Retinal pigment epithelial cell (primary cell): ENCODE data around the gene ERH.
"Not testable (repeated sequence)": the region's sequence is repeated elsewhere in the genome, so short reads cannot be mapped to it uniquely, and the experiment has no call there.

ENCODE experiments used
- DNase-seq: peaks from one replicate; pipeline ENCODE4 v3.0.0-alpha.2; 2010; ENCODE audit warnings: low read depth
- H3K4me3 ChIP-seq: 2 replicates; pipeline ENCODE4 v1.5.1; 2011; ENCODE audit warnings: mild to moderate bottlenecking, low read length, control low read depth, moderate library complexity
- TF ChIP-seq, protein P1 (sequence below): conservative IDR thresholded peaks from 2 replicates; pipeline ENCODE4 v1.5.1; 2011; ENCODE audit warnings: low read depth, low read length, control low read depth, inconsistent platforms

The ERH gene

GRCh38 chr14:69398818-69399210, 715 bp upstream of the ERH start:
- peak overlapping the region; percentile 96 for H3K4me3 ChIP-seq
- TF ChIP-seq, protein P1, sequence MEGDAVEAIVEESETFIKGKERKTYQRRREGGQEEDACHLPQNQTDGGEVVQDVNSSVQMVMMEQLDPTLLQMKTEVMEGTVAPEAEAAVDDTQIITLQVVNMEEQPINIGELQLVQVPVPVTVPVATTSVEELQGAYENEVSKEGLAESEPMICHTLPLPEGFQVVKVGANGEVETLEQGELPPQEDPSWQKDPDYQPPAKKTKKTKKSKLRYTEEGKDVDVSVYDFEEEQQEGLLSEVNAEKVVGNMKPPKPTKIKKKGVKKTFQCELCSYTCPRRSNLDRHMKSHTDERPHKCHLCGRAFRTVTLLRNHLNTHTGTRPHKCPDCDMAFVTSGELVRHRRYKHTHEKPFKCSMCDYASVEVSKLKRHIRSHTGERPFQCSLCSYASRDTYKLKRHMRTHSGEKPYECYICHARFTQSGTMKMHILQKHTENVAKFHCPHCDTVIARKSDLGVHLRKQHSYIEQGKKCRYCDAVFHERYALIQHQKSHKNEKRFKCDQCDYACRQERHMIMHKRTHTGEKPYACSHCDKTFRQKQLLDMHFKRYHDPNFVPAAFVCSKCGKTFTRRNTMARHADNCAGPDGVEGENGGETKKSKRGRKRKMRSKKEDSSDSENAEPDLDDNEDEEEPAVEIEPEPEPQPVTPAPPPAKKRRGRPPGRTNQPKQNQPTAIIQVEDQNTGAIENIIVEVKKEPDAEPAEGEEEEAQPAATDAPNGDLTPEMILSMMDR = no peak
- DNase-seq = no peak

GRCh38 chr14:69395929-69396328, 2.2 kb downstream of the ERH start:
- H3K4me3 ChIP-seq = no peak overlapping the region

GRCh38 chr14:69392481-69392880, 5.6 kb downstream of the ERH start:
- no peak overlapping the region for H3K4me3 ChIP-seq
- DNase-seq = no peak

More at GRCh38 chr14:69395929-69396328, 2.2 kb downstream of the ERH start:
- no peak for DNase-seq
- TF ChIP-seq, protein P1 = no peak

DNA sequence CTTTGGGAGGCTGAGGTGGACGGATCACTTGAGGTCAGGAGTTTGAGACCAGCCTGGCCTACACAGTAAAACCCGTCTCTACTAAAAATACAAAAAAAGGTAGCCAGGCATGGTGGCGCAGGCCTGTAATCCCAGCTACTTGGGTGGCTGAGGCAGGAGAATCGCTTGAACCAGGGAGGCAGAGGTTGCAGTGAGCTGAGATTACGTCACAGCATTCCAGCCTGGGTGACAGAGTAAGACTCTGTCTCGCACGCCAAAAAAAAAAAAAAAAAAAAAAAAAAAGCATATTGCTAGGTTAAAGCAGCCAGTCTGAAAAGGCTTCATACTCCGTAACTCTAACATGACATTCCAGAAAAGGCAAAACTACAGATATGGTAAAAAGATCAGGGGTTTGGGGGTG, 6.7 kb downstream of the ERH start:
- H3K4me3 ChIP-seq, DNase-seq: not testable (repeated sequence)

More at GRCh38 chr14:69392481-69392880, 5.6 kb downstream of the ERH start:
- TF ChIP-seq, protein P1 = no peak

DNA sequence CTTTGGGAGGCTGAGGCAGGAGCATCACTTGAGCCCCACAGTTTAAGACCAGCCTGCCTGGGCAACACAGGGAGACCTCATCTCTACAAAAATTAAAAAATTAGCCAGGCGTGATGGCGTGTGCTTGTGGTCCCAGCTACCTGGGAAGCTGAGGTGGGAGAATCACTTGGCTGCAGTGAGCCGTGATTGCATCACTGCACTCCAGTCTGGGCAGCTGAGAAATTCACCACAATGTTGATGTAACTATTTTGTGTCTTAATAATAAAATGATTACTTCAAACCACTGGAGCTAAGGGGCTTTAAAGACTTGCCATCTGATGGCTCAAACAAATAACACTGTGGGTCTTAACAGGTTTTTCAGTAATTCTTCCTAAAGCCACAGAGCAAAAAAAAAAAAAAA, 10.8 kb downstream of the ERH start:
- no peak for DNase-seq

DNA sequence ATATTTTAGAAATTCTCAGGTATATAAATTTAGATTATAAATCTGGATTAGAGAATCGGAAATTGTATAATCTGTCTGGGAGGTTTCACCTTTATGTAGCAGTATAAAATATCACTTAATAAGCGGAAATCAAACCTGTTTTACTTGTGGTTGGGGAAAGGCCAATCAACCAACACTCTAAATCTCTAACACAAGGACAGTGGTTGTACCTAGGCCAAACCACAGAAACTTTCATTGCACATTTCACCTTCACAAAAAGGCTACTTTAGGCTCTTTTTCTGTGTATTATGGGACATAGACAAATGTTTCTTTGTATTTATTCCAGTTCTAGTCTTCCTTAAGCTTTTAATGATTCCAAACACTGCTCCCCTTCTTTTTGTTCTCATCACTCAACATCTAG, 19.8 kb downstream of the ERH start:
- TF ChIP-seq, protein P1 = no peak
- DNase-seq = no peak
- no peak overlapping the region for H3K4me3 ChIP-seq

More for the DNA sequence above, 10.8 kb downstream of the ERH start:
- H3K4me3 ChIP-seq = no peak overlapping the region
- TF ChIP-seq, protein P1 = no peak

DNA sequence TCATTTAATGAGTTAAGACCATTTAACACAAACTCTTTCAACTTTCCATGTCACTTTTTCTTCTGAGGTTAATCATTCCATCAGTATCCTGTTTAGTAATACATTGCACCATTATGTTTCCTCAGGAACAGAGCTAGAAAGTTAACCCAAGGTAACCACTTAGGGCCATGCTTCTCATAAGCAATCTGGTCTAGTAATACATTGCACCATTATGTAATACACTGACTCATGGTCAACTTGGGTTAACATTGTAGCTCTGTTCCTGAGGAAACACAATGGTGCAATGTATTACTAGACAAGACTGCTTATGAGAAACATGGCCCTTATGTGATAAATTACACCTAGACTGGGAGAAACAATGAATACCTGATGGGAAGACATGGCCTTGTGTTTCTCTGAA, 21.7 kb downstream of the ERH start:
- TF ChIP-seq, protein P1 = no peak
- DNase-seq = no peak

DNA sequence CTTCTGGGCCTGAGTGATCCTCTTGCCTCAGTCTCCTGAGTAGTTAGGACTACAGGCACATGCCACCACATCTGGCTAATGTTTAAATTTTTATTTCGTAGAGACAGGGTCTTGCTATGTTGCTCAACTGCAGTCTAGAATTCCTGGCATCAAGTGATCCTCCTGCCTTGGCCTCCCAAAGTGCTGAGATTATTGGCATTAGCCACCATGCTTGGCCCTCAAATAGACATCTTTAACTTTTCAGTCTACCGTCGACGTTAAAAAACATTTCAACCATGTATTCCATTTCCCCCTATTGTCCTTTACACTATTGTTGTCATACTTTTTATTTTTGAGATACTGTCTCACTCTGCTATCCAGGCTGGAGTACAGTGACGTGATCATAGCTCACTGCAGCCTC, 22.4 kb downstream of the ERH start:
- TF ChIP-seq, protein P1 = no peak
- DNase-seq = no peak
- no peak overlapping the region for H3K4me3 ChIP-seq

More for the DNA sequence above, 21.7 kb downstream of the ERH start:
- no peak overlapping the region for H3K4me3 ChIP-seq
